Neural progenitor cell (in vitro differentiated cells): Measurements from ENCODE around the gene RAB3A.

ENCODE experiments used
- EZH2 ChIP-seq: fragments of 200-600 bp; sonication (generic); IDR thresholded peaks from 2 replicates; pipeline ENCODE4 v1.6.1; 2017; ENCODE audit warnings: antibody characterized with exemption, mild to moderate bottlenecking, moderate library complexity
- EZH2phosphoT487 ChIP-seq: fragments of 200-600 bp; sonication (generic); IDR thresholded peaks from 2 replicates; pipeline ENCODE4 v1.6.1; 2017; ENCODE audit warnings: antibody characterized with exemption
- TF ChIP-seq, protein P1 (sequence below): fragments of 200-600 bp; sonication (generic); IDR thresholded peaks from 2 replicates; pipeline ENCODE4 v1.5.1; 2017; ENCODE audit warnings: antibody characterized with exemption, mild to moderate bottlenecking

DNA sequence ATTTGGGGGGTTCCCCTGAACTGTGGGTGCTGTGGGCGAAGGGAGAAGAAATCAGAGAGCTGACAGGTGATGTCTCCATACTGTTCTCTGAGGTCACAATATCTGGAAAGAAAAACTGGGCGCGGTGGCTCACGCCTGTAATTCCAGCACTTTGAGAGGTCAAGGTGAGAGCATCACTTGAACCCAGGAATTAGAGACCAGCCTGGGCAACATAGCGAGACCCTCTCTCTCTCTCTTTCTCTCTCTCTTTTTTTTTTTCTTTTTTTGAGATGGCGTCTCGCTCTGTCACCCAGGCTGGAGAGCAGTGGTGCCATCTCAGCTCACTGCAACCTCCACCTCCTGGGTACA lies 48.5 kb upstream of the RAB3A start:
- TF ChIP-seq EZH2, result no peak
- TF ChIP-seq, protein P1, sequence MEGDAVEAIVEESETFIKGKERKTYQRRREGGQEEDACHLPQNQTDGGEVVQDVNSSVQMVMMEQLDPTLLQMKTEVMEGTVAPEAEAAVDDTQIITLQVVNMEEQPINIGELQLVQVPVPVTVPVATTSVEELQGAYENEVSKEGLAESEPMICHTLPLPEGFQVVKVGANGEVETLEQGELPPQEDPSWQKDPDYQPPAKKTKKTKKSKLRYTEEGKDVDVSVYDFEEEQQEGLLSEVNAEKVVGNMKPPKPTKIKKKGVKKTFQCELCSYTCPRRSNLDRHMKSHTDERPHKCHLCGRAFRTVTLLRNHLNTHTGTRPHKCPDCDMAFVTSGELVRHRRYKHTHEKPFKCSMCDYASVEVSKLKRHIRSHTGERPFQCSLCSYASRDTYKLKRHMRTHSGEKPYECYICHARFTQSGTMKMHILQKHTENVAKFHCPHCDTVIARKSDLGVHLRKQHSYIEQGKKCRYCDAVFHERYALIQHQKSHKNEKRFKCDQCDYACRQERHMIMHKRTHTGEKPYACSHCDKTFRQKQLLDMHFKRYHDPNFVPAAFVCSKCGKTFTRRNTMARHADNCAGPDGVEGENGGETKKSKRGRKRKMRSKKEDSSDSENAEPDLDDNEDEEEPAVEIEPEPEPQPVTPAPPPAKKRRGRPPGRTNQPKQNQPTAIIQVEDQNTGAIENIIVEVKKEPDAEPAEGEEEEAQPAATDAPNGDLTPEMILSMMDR, result no peak
- TF ChIP-seq EZH2phosphoT487, result no peak
